Trophoblast cell (in vitro differentiated cells and primary cell): ENCODE results near the gene OR6K2. TPM values are rescaled to one million over a fixed set of nuclear protein-coding genes. Genes with fewer than 3 reads are reported as not detected.

Experiments
- DNase-seq, 2 donors: peaks; one replicate each; pipeline ENCODE4 v3.0.0-alpha.2; 2016
- H2AFZ ChIP-seq: 2 replicates; pipeline ENCODE4 v1.6.1; 2013; ENCODE audit warnings: low read length, moderate library complexity, mild to moderate bottlenecking; ENCODE audit not compliant: insufficient read depth, poor library complexity
- H2AK5ac ChIP-seq: 2 replicates; pipeline ENCODE4 v1.6.1; 2013; ENCODE audit warnings: mild to moderate bottlenecking, low read length
- H2BK120ac ChIP-seq: 2 replicates; pipeline ENCODE4 v1.6.1; 2013; ENCODE audit warnings: low read length, mild to moderate bottlenecking, moderate library complexity; ENCODE audit not compliant: insufficient read depth, poor library complexity
- H2BK12ac ChIP-seq: 2 replicates; pipeline ENCODE4 v1.6.1; 2013; ENCODE audit warnings: mild to moderate bottlenecking, low read length, moderate library complexity
- H2BK5ac ChIP-seq: 2 replicates; pipeline ENCODE4 v1.6.1; 2013; ENCODE audit warnings: low read length, low read depth, moderate library complexity, mild to moderate bottlenecking; ENCODE audit not compliant: poor library complexity
- H3K14ac ChIP-seq: 2 replicates; pipeline ENCODE4 v1.6.1; 2013; ENCODE audit warnings: mild to moderate bottlenecking, low read length
- H3K18ac ChIP-seq: 2 replicates; pipeline ENCODE4 v1.6.1; 2013; ENCODE audit warnings: mild to moderate bottlenecking, low read length
- H3K23ac ChIP-seq: 2 replicates; pipeline ENCODE4 v1.6.1; 2013; ENCODE audit warnings: low read length
- H3K27ac ChIP-seq: 2 replicates; pipeline ENCODE4 v1.5.1; 2013; ENCODE audit warnings: low read depth, mild to moderate bottlenecking, inconsistent platforms, low read length, moderate library complexity
- H3K27me3 ChIP-seq: 2 replicates; pipeline ENCODE4 v1.6.1; 2013; ENCODE audit warnings: inconsistent platforms, mild to moderate bottlenecking, low read length, moderate library complexity; ENCODE audit not compliant: insufficient read depth
- H3K36me3 ChIP-seq, 2 experiments: 1 replicate in 1 of 2; 2 replicates in 1 of 2; pipeline ENCODE4 v1.6.1; 2013; ENCODE audit warnings: low read length in 2 of 2, mild to moderate bottlenecking in 2 of 2, moderate library complexity in 1 of 2; ENCODE audit not compliant: insufficient read depth in 2 of 2, control insufficient read depth in 1 of 2
- H3K4ac ChIP-seq: 2 replicates; pipeline ENCODE4 v1.6.1; 2013; ENCODE audit warnings: low read depth, mild to moderate bottlenecking, low read length, moderate library complexity
- H3K4me1 ChIP-seq, 2 experiments: 1 replicate in 1 of 2; 2 replicates in 1 of 2; pipeline ENCODE4 v1.6.1; 2013; ENCODE audit warnings: low read length in 2 of 2, mild to moderate bottlenecking in 2 of 2, moderate library complexity in 1 of 2; ENCODE audit not compliant: insufficient read depth in 2 of 2, control insufficient read depth in 1 of 2
- H3K4me2 ChIP-seq: 2 replicates; pipeline ENCODE4 v1.6.1; 2013; ENCODE audit warnings: inconsistent platforms, mild to moderate bottlenecking, low read length, moderate library complexity
- H3K4me3 ChIP-seq: 2 replicates; pipeline ENCODE4 v1.5.1; 2013; ENCODE audit warnings: mild to moderate bottlenecking, low read depth, low read length, inconsistent platforms
- H3K79me1 ChIP-seq: one replicate; pipeline ENCODE4 v1.6.1; 2013; ENCODE audit warnings: low read length
- H3K79me2 ChIP-seq: 2 replicates; pipeline ENCODE4 v1.6.1; 2013; ENCODE audit warnings: low read length, mild to moderate bottlenecking; ENCODE audit not compliant: control insufficient read depth, insufficient read depth, poor library complexity
- H3K9ac ChIP-seq: 2 replicates; pipeline ENCODE4 v1.6.1; 2013; ENCODE audit warnings: mild to moderate bottlenecking, low read length
- H3K9me3 ChIP-seq: 2 replicates; pipeline ENCODE4 v1.6.1; 2013; ENCODE audit warnings: low read depth, mild to moderate bottlenecking, control low read depth, inconsistent platforms, low read length; ENCODE audit not compliant: insufficient read depth
- H4K12ac ChIP-seq: 2 replicates; pipeline ENCODE4 v1.6.1; 2013; ENCODE audit warnings: low read depth, mild to moderate bottlenecking, low read length, moderate library complexity
- H4K8ac ChIP-seq: 2 replicates; pipeline ENCODE4 v1.6.1; 2013; ENCODE audit warnings: low read depth, mild to moderate bottlenecking, low read length, moderate library complexity
- H4K91ac ChIP-seq: one replicate; pipeline ENCODE4 v1.6.1; 2013; ENCODE audit warnings: low read depth, mild to moderate bottlenecking, low read length, moderate library complexity
- WGBS: extraction: QIAGEN DNeasy Blood & Tissue Kit; methylation state at CpG from one replicate; pipeline ENCODE4 v1.1.7; 2013; ENCODE audit warnings: missing lambda C conversion rate; ENCODE audit not compliant: insufficient read length, insufficient coverage; ENCODE audit errors: extremely low coverage; 5-methylcytosine and 5-hydroxymethylcytosine counted together
- polyA plus RNA-seq: library from polyadenylated mRNA; stranded (reverse); fragments of 200-250 nt; gene quantifications from 2 replicates; pipeline ENCODE4 v1.2.3, GENCODE V29; 2013

Gene OR6K2
- not detected in 2 replicates for polyA plus RNA-seq

GRCh38 chr1:158700552-158700951 is at the start of gene OR6K2:
OR6K2 (minus strand) TSS chr1:158700652; CDS start chr1:158700652, 0 bp downstream.
- no peak within 1 kb of the TSS for H4K8ac ChIP-seq
- no peak within 1 kb of the TSS for H3K23ac ChIP-seq
- no peaks in the 10 kb centered on the region for H3K9me3 ChIP-seq
- no peak within 1 kb of the TSS for H3K4me3 ChIP-seq
- H2AK5ac ChIP-seq = no peak within 1 kb of the TSS
- H2BK12ac ChIP-seq = no peak within 1 kb of the TSS
- no peak within 1 kb of the TSS for H3K4me2 ChIP-seq
- H3K27ac ChIP-seq = no peak within 1 kb of the TSS
- H3K18ac ChIP-seq = no peak within 1 kb of the TSS
- no CpG with 5 or more reads among the region's 4 CpGs for WGBS
- H3K79me1 ChIP-seq = no peaks in the 10 kb centered on the region
- no peaks in the 10 kb centered on the region for H3K27me3 ChIP-seq
- no peak within 1 kb of the TSS for H2AFZ ChIP-seq
- no peak within 1 kb of the TSS for H2BK5ac ChIP-seq
- H3K14ac ChIP-seq = no peak within 1 kb of the TSS
- no peak for DNase-seq
- no peak within 1 kb of the TSS for H2BK120ac ChIP-seq
- no peak within 1 kb of the TSS for H3K4ac ChIP-seq
- no peak within 1 kb of the TSS for H3K9ac ChIP-seq
- no peak within 1 kb of the TSS for H4K91ac ChIP-seq
- no peaks in the 10 kb centered on the region for H3K36me3 ChIP-seq
- no peaks in the 10 kb centered on the region for H3K4me1 ChIP-seq
- no peak within 1 kb of the TSS for H4K12ac ChIP-seq
- no peaks in the 10 kb centered on the region for H3K79me2 ChIP-seq

GRCh38 chr1:158735848-158736247 is 35.4 kb upstream of the OR6K2 start:
- Histone ChIP-seq H2BK12ac (no peak overlapping the region), H3K14ac (no peak overlapping the region), H3K27me3 (no peaks in the 10 kb centered on the region), H4K12ac (no peak overlapping the region), H3K9ac (no peak overlapping the region), H3K79me2 (no peaks in the 10 kb centered on the region), H3K4me2 (no peak overlapping the region), H4K8ac (no peak overlapping the region), H3K79me1 (peaks cover 2% of the 10 kb centered on the region), H3K23ac (no peak overlapping the region), H3K9me3 (no peaks in the 10 kb centered on the region), H3K18ac (no peak overlapping the region), H3K4me3 (no peak overlapping the region), H3K4ac (no peak overlapping the region), H2BK120ac (no peak overlapping the region), H3K36me3 (no peaks in the 10 kb centered on the region), H2AK5ac (no peak overlapping the region), H2BK5ac (no peak overlapping the region), H3K4me1 (peaks cover 0 to 4% of the 10 kb centered on the region in 2 experiments), H4K91ac (no peak overlapping the region), H2AFZ (no peak overlapping the region), H3K27ac (no peak overlapping the region)
- DNase-seq = no peak

GRCh38 chr1:158732524-158732923 is 32.1 kb upstream of the OR6K2 start:
- Histone ChIP-seq H3K9ac (no peak overlapping the region), H3K4me1 (no peaks in the 10 kb centered on the region), H2AK5ac (no peak overlapping the region), H2BK120ac (no peak overlapping the region), H3K4ac (no peak overlapping the region), H3K4me3 (no peak overlapping the region), H3K79me1 (peaks cover under 1% of the 10 kb centered on the region), H4K12ac (no peak overlapping the region), H3K4me2 (no peak overlapping the region), H4K8ac (no peak overlapping the region), H3K18ac (no peak overlapping the region), H3K36me3 (no peaks in the 10 kb centered on the region), H3K27me3 (no peaks in the 10 kb centered on the region), H3K23ac (no peak overlapping the region), H2AFZ (no peak overlapping the region), H3K27ac (no peak overlapping the region), H3K9me3 (no peaks in the 10 kb centered on the region), H3K79me2 (no peaks in the 10 kb centered on the region), H3K14ac (no peak overlapping the region), H2BK12ac (no peak overlapping the region), H4K91ac (no peak overlapping the region), H2BK5ac (no peak overlapping the region)
- DNase-seq = no peak
- no CpG with 5 or more reads among the region's 2 CpGs for WGBS

GRCh38 chr1:158731707-158732106 is 31.3 kb upstream of the OR6K2 start:
- no peaks in the 10 kb centered on the region for H3K27me3 ChIP-seq
- H3K9ac ChIP-seq = no peak overlapping the region
- H3K79me2 ChIP-seq = no peaks in the 10 kb centered on the region
- no peaks in the 10 kb centered on the region for H3K36me3 ChIP-seq
- H3K79me1 ChIP-seq = no peaks in the 10 kb centered on the region
- no peaks in the 10 kb centered on the region for H3K4me1 ChIP-seq
- H3K23ac ChIP-seq = no peak overlapping the region
- no peak overlapping the region for H4K91ac ChIP-seq
- no peak for DNase-seq
- no peak overlapping the region for H2BK12ac ChIP-seq
- H3K27ac ChIP-seq = no peak overlapping the region
- H2AFZ ChIP-seq = no peak overlapping the region
- H3K4me3 ChIP-seq = no peak overlapping the region
- no peak overlapping the region for H3K4me2 ChIP-seq
- no peak overlapping the region for H4K12ac ChIP-seq
- H3K4ac ChIP-seq = no peak overlapping the region
- no peak overlapping the region for H3K14ac ChIP-seq
- no peak overlapping the region for H2BK120ac ChIP-seq
- H2BK5ac ChIP-seq = no peak overlapping the region
- H3K9me3 ChIP-seq = no peaks in the 10 kb centered on the region
- H2AK5ac ChIP-seq = no peak overlapping the region
- WGBS = no CpG with 5 or more reads among the region's 4 CpGs
- H3K18ac ChIP-seq = no peak overlapping the region
- H4K8ac ChIP-seq = no peak overlapping the region
